K562 (cell line): Measurements from ENCODE around the gene GNAT2. TPM values are rescaled to one million over a fixed set of nuclear protein-coding genes. Genes with fewer than 3 reads are reported as not detected.

Source experiments
- CBX1 ChIP-seq: sonication (generic); IDR thresholded peaks from 2 replicates; pipeline ENCODE4 v1.6.1; 2016; ENCODE audit warnings: antibody characterized with exemption, low read depth, mild to moderate bottlenecking
- CTCF ChIP-seq, 3 experiments: IDR thresholded peaks in 2 of 3; conservative IDR thresholded peaks in 1 of 3; 2 replicates each; pipeline ENCODE4 v1.5.1; 2011 to 2012; ENCODE audit warnings: low read length in 3 of 3, mild to moderate bottlenecking in 3 of 3, control low read depth in 2 of 3, improper control_type of control experiment in 1 of 3, inconsistent platforms in 1 of 3, low read depth in 1 of 3, mixed read lengths in 1 of 3, moderate library complexity in 1 of 3; ENCODE audit not compliant: insufficient read depth in 2 of 3
- E2F1 ChIP-seq: sonication (generic); formaldehyde crosslinking; IDR thresholded peaks from 2 replicates; pipeline ENCODE4 v1.8.1; 2023; ENCODE audit warnings: mild to moderate bottlenecking, missing genetic modification reagents, moderate library complexity
- E2F4 ChIP-seq: sonication (generic); formaldehyde crosslinking; IDR thresholded peaks from 2 replicates; pipeline ENCODE4 v1.8.0; 2022; ENCODE audit warnings: mild to moderate bottlenecking, low read depth, missing genetic modification reagents
- ELF2 ChIP-seq: fragments of 250-450 bp; sonication (Bioruptor Pico); IDR thresholded peaks from 2 replicates; pipeline ENCODE4 v1.5.0; 2021; ENCODE audit warnings: mild to moderate bottlenecking
- GTF2E2 ChIP-seq: fragments of 200-800 bp; sonication (Bioruptor generic); IDR thresholded peaks from 2 replicates; pipeline ENCODE4 v1.6.1; 2016; ENCODE audit warnings: missing genetic modification characterization, missing compliant biosample characterization
- HMG20A ChIP-seq: fragments of 450-650 bp; formaldehyde crosslinking; conservative IDR thresholded peaks from 2 replicates; pipeline ENCODE4 v1.4.0; 2020; ENCODE audit warnings: mild to moderate bottlenecking, mixed read lengths
- HOXB6 ChIP-seq: fragments of 250-450 bp; sonication (Bioruptor Pico); IDR thresholded peaks from 2 replicates; pipeline ENCODE4 v1.5.1; 2022; ENCODE audit warnings: mild to moderate bottlenecking, borderline replicate concordance
- MTA1 ChIP-seq: fragments of 450-650 bp; IDR thresholded peaks from 2 replicates; pipeline ENCODE4 v1.6.1; 2017; ENCODE audit warnings: borderline replicate concordance
- PTBP1 ChIP-seq: fragments of 200-400 bp; formaldehyde crosslinking; IDR thresholded peaks from 2 replicates; pipeline ENCODE4 v1.6.1; 2017; ENCODE audit warnings: low read depth, low read length
- SETDB1 ChIP-seq: IDR thresholded peaks from one replicate; pipeline ENCODE4 v1.6.1; 2012; ENCODE audit warnings: low read length, control low read depth, inconsistent platforms
- SMAD1 ChIP-seq: fragments of 150-350 bp; IDR thresholded peaks from 2 replicates; pipeline ENCODE4 v1.6.1; 2014; ENCODE audit warnings: low read length, low read depth; ENCODE audit not compliant: partially characterized antibody
- STAT6 ChIP-seq: sonication (generic); formaldehyde crosslinking; IDR thresholded peaks from 2 replicates; pipeline ENCODE4 v1.8.1; 2023; ENCODE audit warnings: mild to moderate bottlenecking, missing genetic modification reagents
- ZBTB7A ChIP-seq: IDR thresholded peaks from 2 replicates; pipeline ENCODE4 v1.6.1; 2011; ENCODE audit warnings: low read depth, mild to moderate bottlenecking, low read length, moderate library complexity, borderline replicate concordance; ENCODE audit not compliant: control insufficient read depth
- ZNF146 ChIP-seq: IDR thresholded peaks from one replicate; pipeline ENCODE4 v1.6.1; 2018; ENCODE audit warnings: missing compliant biosample characterization; ENCODE audit not compliant: unreplicated experiment
- ZNF165 ChIP-seq: fragments of 250-450 bp; sonication (Bioruptor Pico); IDR thresholded peaks from 2 replicates; pipeline ENCODE4 v1.4.0; 2020; ENCODE audit warnings: borderline replicate concordance
- ZNF398 ChIP-seq: fragments of 250-450 bp; sonication (Bioruptor Pico); IDR thresholded peaks from 2 replicates; pipeline ENCODE4 v1.8.0; 2021; ENCODE audit warnings: moderate library complexity, mild to moderate bottlenecking, inconsistent platforms
- ZNF512 ChIP-seq: IDR thresholded peaks from 2 replicates; pipeline ENCODE4 v1.6.1; 2016; ENCODE audit warnings: missing genetic modification characterization, missing compliant biosample characterization
- ZNF57 ChIP-seq: fragments of 450-650 bp; formaldehyde crosslinking; IDR thresholded peaks from 2 replicates; pipeline ENCODE4 v1.4.0; 2020; ENCODE audit warnings: mild to moderate bottlenecking, moderate library complexity
- polyA plus RNA-seq, 8 experiments: library from polyadenylated mRNA; depleted of rRNA in 4 of 8; stranded (reverse) in 5 of 8; unstranded in 3 of 8; fragments of >200 nt; fragmentation: Nextera tagmentation in 2 of 8; fragmentation: Illumina TruSeq in 1 of 8; extraction: Ambion mirVana in 2 of 8; extraction: Trizol in 1 of 8; gene quantifications; 2 replicates each; pipeline versions ENCODE4 v1.2.1 to v1.2.3, GENCODE V29; 2011 to 2014; ENCODE audit warnings: inconsistent platforms in 1 of 8, missing spikeins in 1 of 8
- total RNA-seq, 7 experiments: library from RNA; depleted of rRNA in 6 of 7; stranded (reverse); fragments of >200 nt in 6 of 7; fragmentation: Illumina TruSeq in 2 of 7; extraction: Trizol in 2 of 7; gene quantifications; 2 replicates each; pipeline versions ENCODE4 v1.2.1 to v1.2.3, GENCODE V29; 2011 to 2021; ENCODE audit warnings: low replicate concordance in 1 of 7

The GNAT2 gene
- total and polyA plus RNA-seq, 9 of the 15 experiments (the other 6 are each of a cell fraction or from before 2014, with no cell fraction given) = 0.06 to 0.52 (median 0.24) TPM; not detected in 1

- no peak for TF ChIP-seq ZNF512 (tag)
- TF ChIP-seq SMAD1 = no peak
- no peak for TF ChIP-seq STAT6 (CRISPR knock-in tag)
- TF ChIP-seq HOXB6 (CRISPR knock-in tag) = no peak
- no peak for TF ChIP-seq ELF2 (CRISPR knock-in tag)
- TF ChIP-seq CTCF (IDR thresholded peaks at IDR 0.05 in 2 of 3, conservative IDR thresholded peaks at IDR 0.05 in 1 of 3; ENCODE audit: insufficient read depth in 2 of 3, low read depth in 1 of 3, low read length in 3 of 3) = no peak
- no peak for TF ChIP-seq GTF2E2 (tag)
- TF ChIP-seq PTBP1 = no peak
- no peak for TF ChIP-seq MTA1
- no peak for TF ChIP-seq E2F1 (CRISPR knock-in tag)
- TF ChIP-seq ZNF165 (CRISPR knock-in tag) = no peak
- TF ChIP-seq HMG20A (CRISPR knock-in tag) = no peak
- no peak for TF ChIP-seq ZNF398 (CRISPR knock-in tag)
- TF ChIP-seq CBX1 = no peak
- TF ChIP-seq ZBTB7A = peak; percentile 2; the same call in 1 of the 2 replicates
- TF ChIP-seq SETDB1 = no peak
- TF ChIP-seq ZNF57 (CRISPR knock-in tag) = no peak
- no peak for TF ChIP-seq ZNF146 (CRISPR knock-in tag)
- TF ChIP-seq E2F4 (CRISPR knock-in tag) = no peak
Measured at GRCh38 chr1:109620401-109620791, 980 bp upstream of the GNAT2 start (continued).
